Mammary epithelial cell (primary cell): ENCODE measurements around the gene SLC24A3.

Experiments used
- CTCF ChIP-seq, 2 donors: IDR thresholded peaks in 1 of 2; conservative IDR thresholded peaks in 1 of 2; 2 replicates each; pipeline ENCODE4 v1.5.1; 2011 to 2012; ENCODE audit warnings: inconsistent platforms in 2 of 2, low read length in 2 of 2, mild to moderate bottlenecking in 2 of 2, control low read depth in 1 of 2, low read depth in 1 of 2; ENCODE audit not compliant: insufficient read depth in 1 of 2; ENCODE audit errors: extremely low read depth in 1 of 2
- EZH2 ChIP-seq: IDR thresholded peaks from 2 replicates; pipeline ENCODE4 v1.6.1; 2012; ENCODE audit warnings: low read length, inconsistent platforms, borderline replicate concordance

DNA sequence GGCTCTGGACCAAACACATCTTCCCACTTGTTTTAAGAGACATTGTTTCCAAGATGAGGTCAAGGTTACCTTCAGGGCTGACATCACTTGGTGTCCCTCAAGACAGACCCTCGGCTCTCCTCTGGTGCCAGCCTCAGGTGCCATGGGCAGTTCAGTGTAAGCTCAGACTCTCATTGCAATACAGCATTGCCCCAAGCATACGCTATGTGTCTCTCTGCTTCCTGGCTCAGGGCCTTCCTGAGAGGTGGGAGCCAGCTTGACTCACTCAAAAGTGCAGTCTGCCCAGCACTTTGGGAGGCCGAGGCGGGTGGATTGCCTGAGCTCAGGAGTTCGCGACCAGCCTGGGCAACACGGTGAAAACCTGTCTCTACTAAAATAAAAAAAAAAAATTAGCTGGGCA, 51.7 kb downstream of the SLC24A3 start:
- no peak for TF ChIP-seq CTCF (conservative IDR thresholded peaks at IDR 0.05 in 1 of 2, IDR thresholded peaks at IDR 0.05 in 1 of 2; ENCODE audit: extremely low read depth in 1 of 2, insufficient read depth in 1 of 2, low read depth in 1 of 2, low read length in 2 of 2)
- TF ChIP-seq EZH2, result no peak
